Measurements from ENCODE around the gene HP.

DNA sequence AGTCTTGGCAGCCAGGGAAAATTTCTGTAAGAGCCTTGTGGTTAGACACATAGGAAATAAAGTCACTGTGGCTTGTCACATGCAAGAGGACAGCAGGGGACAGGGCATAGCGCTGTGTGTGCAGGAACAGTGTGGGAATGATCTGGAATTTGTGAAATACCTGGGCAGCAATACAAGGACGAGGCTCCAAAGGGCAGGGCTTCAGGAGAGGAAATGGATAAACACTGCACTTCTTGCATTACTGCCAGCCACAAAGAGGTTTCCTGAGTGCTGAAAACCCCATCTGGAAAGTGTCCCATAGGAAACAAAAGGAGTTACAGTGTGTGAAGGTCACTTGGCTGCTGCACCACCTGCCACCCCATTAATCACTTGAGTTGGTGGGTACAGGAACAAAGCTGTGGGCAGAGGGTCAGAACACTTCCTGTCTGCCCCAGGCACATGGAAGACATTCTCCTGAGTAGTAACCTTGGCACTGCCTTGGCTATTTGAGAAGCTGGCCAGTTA is 12.1 kb upstream of the HP start:
- TF ChIP-seq POLR2A (IDR thresholded peaks at IDR 0.05; ENCODE audit: low read depth, low read length) = no peak
- no peak for TF ChIP-seq POLR2AphosphoS5 (IDR thresholded peaks at IDR 0.05; ENCODE audit: low read depth, low read length)
